ENCODE data around the gene GSTM3. TPM values are rescaled to one million over a fixed set of nuclear protein-coding genes. Genes with fewer than 3 reads are reported as not detected.

The GSTM3 gene
- total and polyA plus RNA-seq, 2 experiments from 2014 or later: 30.0 to 75.2 TPM

DNA sequence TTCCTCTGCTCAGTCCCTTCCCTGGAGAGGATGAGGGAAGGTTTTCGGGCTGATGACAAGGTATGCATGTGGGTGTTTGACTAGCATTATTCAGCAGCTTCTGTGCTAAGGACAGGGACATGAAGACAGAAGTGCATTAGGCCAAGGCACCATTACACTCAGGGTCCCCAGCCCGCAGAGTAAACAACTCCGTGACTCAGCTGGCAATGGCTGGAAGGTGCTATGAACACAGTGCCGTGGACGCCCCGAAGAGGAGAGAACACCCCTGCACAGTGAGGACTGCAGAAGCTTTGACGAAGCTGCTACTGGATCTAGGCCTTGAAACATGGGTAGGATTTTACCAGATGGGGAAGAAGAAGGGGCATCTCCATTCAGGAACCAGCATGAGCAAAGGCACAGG lies 36.6 kb upstream of the GSTM3 start:
- no peak overlapping the region for H3K9ac ChIP-seq
- peaks cover 18% of the 10 kb centered on the region for H3K4me1 ChIP-seq (ENCODE audit: insufficient read depth)
- WGBS, 2 experiments (ENCODE audit: low coverage in 1 of 2, low lambda C conversion rate in 2 of 2, missing lambda C conversion rate in 2 of 2): 74 to 76% methylated on average over 7 of the region's 7 CpGs
- H3K27ac ChIP-seq: no peak overlapping the region
- no peaks in the 10 kb centered on the region for H3K27me3 ChIP-seq (replicated peaks; ENCODE audit: insufficient read depth)
- H2AFZ ChIP-seq: peak overlapping the region; percentile 50
- H3F3A ChIP-seq (ENCODE audit: insufficient read depth): 0 out of 2 replicates have a peak, but pooled peaks cover 7% of the 10 kb centered on the region
- no peaks in the 10 kb centered on the region for H3K79me2 ChIP-seq (ENCODE audit: insufficient read depth)
- no peaks in the 10 kb centered on the region for H3K36me3 ChIP-seq (ENCODE audit: low read depth)
- H3K9me2 ChIP-seq (ENCODE audit: insufficient read depth): no peaks in the 10 kb centered on the region
- DNase-seq: no peak
- no peak overlapping the region for H3K4me3 ChIP-seq
- no peaks in the 10 kb centered on the region for H4K20me1 ChIP-seq (ENCODE audit: insufficient read depth)
- TF ChIP-seq EZH2phosphoT487 (IDR thresholded peaks at IDR 0.05; ENCODE audit: insufficient read depth, low read depth) (no peak), EZH2 (IDR thresholded peaks at IDR 0.05; ENCODE audit: insufficient read depth, poor library complexity, severe bottlenecking) (no peak)
- in situ Hi-C loops (cut with MboI): no loop called here
- no peaks in the 10 kb centered on the region for H3K9me3 ChIP-seq (ENCODE audit: low read depth)
- no peak overlapping the region for H3K4me2 ChIP-seq (ENCODE audit: unreplicated experiment)

DNA sequence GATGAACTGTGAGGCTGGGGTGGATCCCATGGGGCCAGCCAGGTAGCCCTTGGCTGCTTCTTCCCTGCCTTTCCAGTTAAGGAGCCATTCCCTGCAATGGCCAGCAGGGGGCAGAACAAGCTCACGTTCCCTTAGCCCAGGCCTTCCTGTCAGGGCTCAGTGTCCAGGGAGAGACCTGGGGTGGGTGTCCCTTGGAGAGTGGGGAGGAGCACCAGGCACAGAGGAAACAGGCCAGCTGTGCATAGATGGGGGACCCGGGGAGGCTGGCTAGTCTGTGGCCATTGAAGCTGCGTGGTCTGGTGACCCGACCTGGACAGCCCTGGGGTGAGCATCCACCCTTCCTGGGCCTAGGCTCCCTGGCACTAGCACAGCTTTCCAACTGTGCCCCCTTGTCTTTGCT lies 36.1 kb upstream of the GSTM3 start:
- TF ChIP-seq EZH2phosphoT487 (IDR thresholded peaks at IDR 0.05; ENCODE audit: insufficient read depth, low read depth): no peak
- no peak for TF ChIP-seq EZH2 (IDR thresholded peaks at IDR 0.05; ENCODE audit: insufficient read depth, poor library complexity, severe bottlenecking)
- no peaks in the 10 kb centered on the region for H3K9me3 ChIP-seq (ENCODE audit: low read depth)
- WGBS, 2 experiments (ENCODE audit: low coverage in 1 of 2, low lambda C conversion rate in 2 of 2, missing lambda C conversion rate in 2 of 2): 26 to 31% methylated on average over 4 of the region's 4 CpGs
- H3K9ac ChIP-seq: no peak overlapping the region
- DNase-seq: peak; percentile 85
- H3F3A ChIP-seq (ENCODE audit: insufficient read depth): 0 out of 2 replicates have a peak, but pooled peaks cover 3% of the 10 kb centered on the region
- H4K20me1 ChIP-seq (ENCODE audit: insufficient read depth): no peaks in the 10 kb centered on the region
- H2AFZ ChIP-seq: peak overlapping the region; percentile 50
- H3K4me2 ChIP-seq (ENCODE audit: unreplicated experiment): no peak overlapping the region
- no peaks in the 10 kb centered on the region for H3K9me2 ChIP-seq (ENCODE audit: insufficient read depth)
- H3K27ac ChIP-seq: no peak overlapping the region
- peaks cover 13% of the 10 kb centered on the region for H3K4me1 ChIP-seq (ENCODE audit: insufficient read depth)
- no peaks in the 10 kb centered on the region for H3K27me3 ChIP-seq (replicated peaks; ENCODE audit: insufficient read depth)
- no peak overlapping the region for H3K4me3 ChIP-seq
- in situ Hi-C loops (cut with MboI): no loop called here
- no peaks in the 10 kb centered on the region for H3K79me2 ChIP-seq (ENCODE audit: insufficient read depth)
- H3K36me3 ChIP-seq (ENCODE audit: low read depth): no peaks in the 10 kb centered on the region

DNA sequence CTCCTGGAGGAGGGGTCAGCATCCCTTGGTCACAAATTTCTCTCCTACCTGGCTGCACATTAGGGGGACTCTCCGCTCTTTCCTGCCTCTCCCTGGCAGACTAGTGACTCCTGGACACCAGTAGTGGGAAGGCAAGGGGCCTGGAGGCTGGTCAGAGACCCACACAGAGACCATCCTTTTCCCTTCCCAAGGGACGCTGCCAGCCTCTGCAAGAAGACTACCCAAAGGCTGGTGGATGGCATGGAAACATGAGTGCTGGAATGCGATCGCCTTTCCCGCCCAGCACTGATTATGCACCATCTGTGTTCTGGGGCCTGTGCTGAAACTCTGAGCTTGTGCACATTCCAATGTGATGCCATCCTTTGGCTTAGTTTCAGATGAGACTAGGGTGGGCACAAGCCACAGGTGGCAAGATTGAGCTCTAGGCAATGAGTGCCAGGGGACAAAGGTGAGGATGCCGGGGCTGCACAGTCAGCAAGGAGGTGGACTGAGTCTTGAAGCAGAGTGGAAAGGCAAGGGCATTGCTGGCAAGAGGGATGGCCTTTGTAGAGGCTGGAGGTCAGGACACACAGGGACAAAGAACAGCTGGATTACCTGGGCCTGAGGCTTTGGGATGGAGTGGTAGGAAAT lies 35.5 kb upstream of the GSTM3 start:
- 74 to 80% methylated on average over 6 of the region's 6 CpGs for WGBS, 2 experiments (ENCODE audit: low coverage in 1 of 2, low lambda C conversion rate in 2 of 2, missing lambda C conversion rate in 2 of 2)
- Histone ChIP-seq H3K9me3 (ENCODE audit: low read depth) (no peaks in the 10 kb centered on the region), H3F3A (ENCODE audit: insufficient read depth) (no peaks in the 10 kb centered on the region), H3K4me3 (no peak overlapping the region), H3K9me2 (ENCODE audit: insufficient read depth) (no peaks in the 10 kb centered on the region), H3K27me3 (replicated peaks; ENCODE audit: insufficient read depth) (no peaks in the 10 kb centered on the region), H2AFZ (no peak overlapping the region), H3K9ac (no peak overlapping the region), H3K79me2 (ENCODE audit: insufficient read depth) (no peaks in the 10 kb centered on the region), H3K4me2 (ENCODE audit: unreplicated experiment) (no peak overlapping the region), H3K27ac (no peak overlapping the region), H3K36me3 (ENCODE audit: low read depth) (no peaks in the 10 kb centered on the region), H4K20me1 (ENCODE audit: insufficient read depth) (no peaks in the 10 kb centered on the region), H3K4me1 (ENCODE audit: insufficient read depth) (0 out of 2 replicates have a peak, but pooled peaks cover 9% of the 10 kb centered on the region)
- DNase-seq: no peak
- in situ Hi-C loops (cut with MboI): no loop called here
- TF ChIP-seq EZH2 (IDR thresholded peaks at IDR 0.05; ENCODE audit: insufficient read depth, poor library complexity, severe bottlenecking) (no peak), EZH2phosphoT487 (IDR thresholded peaks at IDR 0.05; ENCODE audit: insufficient read depth, low read depth) (no peak)

DNA sequence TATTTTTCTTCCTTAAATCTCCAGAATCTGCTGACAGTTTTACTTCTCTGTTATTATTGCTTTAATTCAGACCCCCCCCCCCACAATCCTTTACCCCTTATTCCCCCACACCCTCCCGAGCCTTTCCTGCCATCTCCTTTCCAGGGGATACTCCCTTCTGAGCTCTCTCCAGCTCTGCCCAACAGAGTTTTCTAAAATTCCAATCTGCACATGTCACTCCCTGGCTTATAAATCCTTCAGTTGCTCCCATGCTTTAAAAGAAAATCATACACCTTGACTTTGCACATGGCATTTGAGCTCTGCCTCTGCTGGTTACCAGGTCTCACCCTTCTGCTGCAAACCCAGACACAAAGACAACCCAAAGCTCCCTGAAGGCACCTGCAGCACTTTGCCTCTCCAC lies 34.6 kb upstream of the GSTM3 start:
- Histone ChIP-seq H3K9ac (no peak overlapping the region), H3K79me2 (ENCODE audit: insufficient read depth) (no peaks in the 10 kb centered on the region), H3K9me3 (ENCODE audit: low read depth) (no peaks in the 10 kb centered on the region), H3K36me3 (ENCODE audit: low read depth) (no peaks in the 10 kb centered on the region), H3K9me2 (ENCODE audit: insufficient read depth) (no peaks in the 10 kb centered on the region), H3F3A (ENCODE audit: insufficient read depth) (no peaks in the 10 kb centered on the region), H3K4me2 (ENCODE audit: unreplicated experiment) (peak overlapping the region; percentile 20), H4K20me1 (ENCODE audit: insufficient read depth) (no peaks in the 10 kb centered on the region), H3K27ac (no peak overlapping the region), H3K27me3 (replicated peaks; ENCODE audit: insufficient read depth) (no peaks in the 10 kb centered on the region), H3K4me3 (no peak overlapping the region), H2AFZ (no peak overlapping the region), H3K4me1 (ENCODE audit: insufficient read depth) (0 out of 2 replicates have a peak, but pooled peaks cover 9% of the 10 kb centered on the region)
- 0 to 5% methylated on average over 1 of the region's 1 CpG for WGBS, 2 experiments (ENCODE audit: low coverage in 1 of 2, low lambda C conversion rate in 2 of 2, missing lambda C conversion rate in 2 of 2)
- TF ChIP-seq EZH2 (IDR thresholded peaks at IDR 0.05; ENCODE audit: insufficient read depth, poor library complexity, severe bottlenecking): no peak
- no peak for TF ChIP-seq EZH2phosphoT487 (IDR thresholded peaks at IDR 0.05; ENCODE audit: insufficient read depth, low read depth)
- in situ Hi-C loops (cut with MboI): no loop called here
- DNase-seq: peak; percentile 53
